HCT116 (cell line): ENCODE measurements around the gene OPALIN. TPM values are rescaled to one million over a fixed set of nuclear protein-coding genes. Genes with fewer than 3 reads are reported as not detected.

ENCODE experiments used
- ATAC-seq: fragments of 200-7000 bp; cut with Tn5 transposase; 2 replicates; pipeline ENCODE4 v1.9.1; 2020; ENCODE audit warnings: mild to moderate bottlenecking, moderate library complexity
- BruUV-seq: library from RNA; stranded (reverse); fragments of 400-500 nt; replicated peaks from 2 replicates; lab custom pipeline; 2021; lab: Mats Ljungman, UMichigan
- CTCF ChIA-PET: fragments of 300-600 bp; sonication (Branson Sonifier 250); formaldehyde crosslinking; loops from one replicate; lab custom pipeline; 2021; ENCODE audit warnings: antibody characterized with exemption; lab: Charles Lee
- POLR2A ChIA-PET: fragments of 300-600, 350-600 bp; sonication (Branson Sonifier 250); formaldehyde crosslinking; loops from one replicate; lab custom pipeline; 2021; ENCODE audit warnings: antibody characterized with exemption; lab: Charles Lee
- RAD21 ChIA-PET, 2 experiments: fragments of 300-600 bp; sonication (Branson Sonifier 250); formaldehyde crosslinking; loops; one replicate each; lab custom pipeline; 2023; ENCODE audit warnings: low total read pairs in 2 of 2; ENCODE audit not compliant: uncharacterized antibody in 2 of 2, unreplicated experiment in 2 of 2, low non-redundant PET in 1 of 2; lab: Charles Lee
- DNase-seq: peaks from one replicate; pipeline ENCODE4 v3.0.0-alpha.2; 2010; ENCODE audit warnings: low read depth, low spot score
- H2AFZ ChIP-seq: fragments of 200-600 bp; shearing (Covaris generic), sonication (generic); 2 replicates; pipeline ENCODE4 v1.6.1; 2017; ENCODE audit warnings: low read depth, mixed run types, mixed read lengths, antibody characterized with exemption, low read length; ENCODE audit not compliant: poor library complexity, severe bottlenecking
- H3K27ac ChIP-seq: 2 replicates; pipeline ENCODE4 v1.5.1; 2012; ENCODE audit warnings: low read depth, low read length
- H3K27me3 ChIP-seq: fragments of 200-600 bp; sonication (generic); 2 replicates; pipeline ENCODE4 v1.6.1; 2016; ENCODE audit warnings: mixed run types, low read length, mixed read lengths; ENCODE audit not compliant: insufficient read depth
- H3K36me3 ChIP-seq, 2 experiments: fragments of 200-500 bp in 1 of 2; fragments of 200-600 bp in 1 of 2; sonication (Bioruptor generic) in 1 of 2; sonication (generic) in 1 of 2; 2 replicates each; pipeline versions ENCODE4 v1.5.1 to v1.6.1; 2014 to 2016; ENCODE audit warnings: low read length in 2 of 2, inconsistent platforms in 1 of 2, mixed read lengths in 1 of 2, mixed run types in 1 of 2; ENCODE audit not compliant: insufficient read depth in 2 of 2, control insufficient read depth in 1 of 2
- H3K4me1 ChIP-seq, 2 experiments: fragments of 200-600 bp in 1 of 2; sonication (generic) in 1 of 2; 2 replicates each; pipeline versions ENCODE4 v1.5.1 to v1.6.1; 2012 to 2017; ENCODE audit warnings: low read length in 2 of 2, inconsistent platforms in 1 of 2, mild to moderate bottlenecking in 1 of 2, mixed read lengths in 1 of 2, mixed run types in 1 of 2, moderate library complexity in 1 of 2; ENCODE audit not compliant: insufficient read depth in 2 of 2, control insufficient read depth in 1 of 2
- H3K4me2 ChIP-seq: fragments of 200-600 bp; sonication (generic); 2 replicates; pipeline ENCODE4 v1.6.1; 2017; ENCODE audit warnings: mixed run types, low read length, mixed read lengths
- H3K4me3 ChIP-seq, 2 experiments: fragments of 200-600 bp in 1 of 2; sonication (generic) in 1 of 2; replicated peaks in 1 of 2; 2 replicates each; pipeline ENCODE4 v1.5.1; 2011 to 2016; ENCODE audit warnings: low read length in 2 of 2, control low read depth in 1 of 2, low read depth in 1 of 2, mild to moderate bottlenecking in 1 of 2, mixed read lengths in 1 of 2, mixed run types in 1 of 2
- H3K79me2 ChIP-seq: fragments of 200-600 bp; sonication (generic); 2 replicates; pipeline ENCODE4 v1.6.1; 2017; ENCODE audit warnings: mild to moderate bottlenecking, mixed run types, low read length, moderate library complexity, mixed read lengths; ENCODE audit not compliant: insufficient read depth
- H3K9ac ChIP-seq: fragments of 200-600 bp; sonication (generic); 2 replicates; pipeline ENCODE4 v1.6.1; 2016; ENCODE audit warnings: low read length, mixed read lengths
- H3K9me2 ChIP-seq: fragments of 200-600 bp; sonication (generic), shearing (Covaris generic); 2 replicates; pipeline ENCODE4 v1.6.1; 2017; ENCODE audit warnings: mixed run types, mild to moderate bottlenecking, moderate library complexity; ENCODE audit not compliant: insufficient read depth
- H3K9me3 ChIP-seq, 2 experiments: fragments of 200-500 bp in 1 of 2; fragments of 200-600 bp in 1 of 2; sonication (Bioruptor generic) in 1 of 2; sonication (generic) in 1 of 2; 2 replicates each; pipeline ENCODE4 v1.6.1; 2014 to 2017; ENCODE audit warnings: low read length in 2 of 2, mixed read lengths in 2 of 2, inconsistent platforms in 1 of 2, low read depth in 1 of 2, mild to moderate bottlenecking in 1 of 2, mixed run types in 1 of 2, moderate library complexity in 1 of 2; ENCODE audit not compliant: control insufficient read depth in 1 of 2, insufficient read depth in 1 of 2
- H4K20me1 ChIP-seq: fragments of 200-600 bp; sonication (generic), shearing (Covaris generic); 2 replicates; pipeline ENCODE4 v1.6.1; 2017; ENCODE audit warnings: mixed run types, mild to moderate bottlenecking, moderate library complexity; ENCODE audit not compliant: insufficient read depth
- ATF3 ChIP-seq: IDR thresholded peaks from 2 replicates; pipeline ENCODE4 v1.6.1; 2012
- CBX3 ChIP-seq: IDR thresholded peaks from 2 replicates; pipeline ENCODE4 v1.6.1; 2012; ENCODE audit warnings: low read depth
- CEBPB ChIP-seq: IDR thresholded peaks from 2 replicates; pipeline ENCODE4 v1.6.1; 2012; ENCODE audit warnings: low read depth
- ELF1 ChIP-seq: IDR thresholded peaks from 2 replicates; pipeline ENCODE4 v1.6.1; 2012; ENCODE audit warnings: low read depth, borderline replicate concordance
- EZH2 ChIP-seq: fragments of 200-600 bp; sonication (generic); IDR thresholded peaks from 2 replicates; pipeline ENCODE4 v1.6.1; 2017; ENCODE audit warnings: antibody characterized with exemption, mixed run types
- EZH2phosphoT487 ChIP-seq: fragments of 200-600 bp; IDR thresholded peaks from 2 replicates; pipeline ENCODE4 v1.6.1; 2018; ENCODE audit warnings: antibody characterized with exemption, borderline replicate concordance
- POLR2A ChIP-seq: IDR thresholded peaks from 2 replicates; pipeline ENCODE4 v1.7.0; 2011; ENCODE audit warnings: borderline replicate concordance; ENCODE audit not compliant: insufficient read depth, insufficient read length; ENCODE audit errors: extremely low read depth
- POLR2AphosphoS5 ChIP-seq: IDR thresholded peaks from 2 replicates; pipeline ENCODE4 v1.6.1; 2011; ENCODE audit warnings: mild to moderate bottlenecking, low read depth, low read length, moderate library complexity
- RAD21 ChIP-seq: IDR thresholded peaks from 2 replicates; pipeline ENCODE4 v1.6.1; 2012; ENCODE audit warnings: low read depth, mild to moderate bottlenecking
- SIN3A ChIP-seq: IDR thresholded peaks from 2 replicates; pipeline ENCODE4 v1.6.1; 2012; ENCODE audit warnings: low read depth
- SP1 ChIP-seq: IDR thresholded peaks from 2 replicates; pipeline ENCODE4 v1.6.1; 2012; ENCODE audit warnings: low read depth
- SRF ChIP-seq: IDR thresholded peaks from 2 replicates; pipeline ENCODE4 v1.6.1; 2012; ENCODE audit warnings: low read depth
- TCF7L2 ChIP-seq: IDR thresholded peaks from 2 replicates; pipeline ENCODE4 v1.7.0; 2011; ENCODE audit warnings: borderline replicate concordance, inconsistent platforms; ENCODE audit not compliant: insufficient read depth, insufficient read length; ENCODE audit errors: extremely low read depth
- YY1 ChIP-seq: IDR thresholded peaks from 2 replicates; pipeline ENCODE4 v1.6.1; 2011; ENCODE audit warnings: low read length, low read depth, moderate library complexity, mild to moderate bottlenecking; ENCODE audit not compliant: insufficient replicate concordance; ENCODE audit errors: extremely low read depth
- ZBTB33 ChIP-seq: IDR thresholded peaks from 2 replicates; pipeline ENCODE4 v1.6.1; 2011; ENCODE audit warnings: mild to moderate bottlenecking, low read length, moderate library complexity; ENCODE audit not compliant: insufficient replicate concordance; ENCODE audit errors: extremely low read depth
- ZFX ChIP-seq: fragments of 450-650 bp; IDR thresholded peaks from 2 replicates; pipeline ENCODE4 v1.6.1; 2017
- ZNF274 ChIP-seq: fragments of 200-500 bp; sonication (Bioruptor generic); IDR thresholded peaks from 2 replicates; pipeline ENCODE4 v1.6.1; 2014; ENCODE audit warnings: mild to moderate bottlenecking, low read depth, low read length, inconsistent platforms
- intact Hi-C: fragments of 100-400 bp; cut with micrococcal nuclease; formaldehyde crosslinking; loops from 2 replicates; pipeline ENCODE4 v1.10.0; 2022
- total RNA-seq: library from RNA; stranded (reverse); gene quantifications from one replicate; pipeline ENCODE4 v1.2.1, GENCODE V29; 2021; ENCODE audit not compliant: unreplicated experiment
- TF ChIP-seq, protein P1 (sequence below): IDR thresholded peaks from 2 replicates; pipeline ENCODE4 v1.6.1; 2012
- TF ChIP-seq, protein P2 (sequence below): IDR thresholded peaks from 2 replicates; pipeline ENCODE4 v1.6.1; 2012; ENCODE audit warnings: low read depth
- TF ChIP-seq, protein P3 (sequence below), 3 experiments: fragments of 200-600 bp in 1 of 3; sonication (generic) in 1 of 3; IDR thresholded peaks in 2 of 3; conservative IDR thresholded peaks in 1 of 3; 2 replicates each; pipeline ENCODE4 v1.5.1; 2012 to 2017; ENCODE audit warnings: low read depth in 2 of 3, low read length in 2 of 3, antibody characterized with exemption in 1 of 3, borderline replicate concordance in 1 of 3, control low read depth in 1 of 3, mild to moderate bottlenecking in 1 of 3, mixed read lengths in 1 of 3, mixed run types in 1 of 3, moderate library complexity in 1 of 3; ENCODE audit not compliant: insufficient read depth in 1 of 3

Gene OPALIN
- total RNA-seq, 1 experiment from 2014 or later: not detected

- Histone ChIP-seq H3K4me1 (no peaks in the 10 kb centered on the region), H3K9ac (no peak overlapping the region), H3K9me3 (no peaks in the 10 kb centered on the region), H3K9me2 (no peaks in the 10 kb centered on the region), H2AFZ (no peak overlapping the region), H4K20me1 (no peaks in the 10 kb centered on the region), H3K27me3 (peaks cover 5% of the 10 kb centered on the region; the same call in 1 of the 2 replicates), H3K4me3 (no peak overlapping the region), H3K36me3 (no peaks in the 10 kb centered on the region), H3K79me2 (no peaks in the 10 kb centered on the region), H3K4me2 (no peak overlapping the region), H3K27ac (no peak overlapping the region)
- intact Hi-C loops: no loop called here
- DNase-seq: no peak
- CTCF ChIA-PET: no interaction called here
- ATAC-seq: no peak
- RAD21 ChIA-PET: no interaction called here
- no TSS peak for BruUV-seq
- POLR2A ChIA-PET: no interaction called here
- TF ChIP-seq TCF7L2: no peak
- no peak for TF ChIP-seq SIN3A
- TF ChIP-seq ZBTB33: no peak
- TF ChIP-seq ELF1: no peak
- TF ChIP-seq CEBPB: no peak
- TF ChIP-seq SRF: no peak
- no peak for TF ChIP-seq POLR2AphosphoS5
- no peak for TF ChIP-seq CBX3
- TF ChIP-seq, protein P1, sequence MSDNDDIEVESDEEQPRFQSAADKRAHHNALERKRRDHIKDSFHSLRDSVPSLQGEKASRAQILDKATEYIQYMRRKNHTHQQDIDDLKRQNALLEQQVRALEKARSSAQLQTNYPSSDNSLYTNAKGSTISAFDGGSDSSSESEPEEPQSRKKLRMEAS: no peak
- no peak for TF ChIP-seq POLR2A
- TF ChIP-seq, protein P2, sequence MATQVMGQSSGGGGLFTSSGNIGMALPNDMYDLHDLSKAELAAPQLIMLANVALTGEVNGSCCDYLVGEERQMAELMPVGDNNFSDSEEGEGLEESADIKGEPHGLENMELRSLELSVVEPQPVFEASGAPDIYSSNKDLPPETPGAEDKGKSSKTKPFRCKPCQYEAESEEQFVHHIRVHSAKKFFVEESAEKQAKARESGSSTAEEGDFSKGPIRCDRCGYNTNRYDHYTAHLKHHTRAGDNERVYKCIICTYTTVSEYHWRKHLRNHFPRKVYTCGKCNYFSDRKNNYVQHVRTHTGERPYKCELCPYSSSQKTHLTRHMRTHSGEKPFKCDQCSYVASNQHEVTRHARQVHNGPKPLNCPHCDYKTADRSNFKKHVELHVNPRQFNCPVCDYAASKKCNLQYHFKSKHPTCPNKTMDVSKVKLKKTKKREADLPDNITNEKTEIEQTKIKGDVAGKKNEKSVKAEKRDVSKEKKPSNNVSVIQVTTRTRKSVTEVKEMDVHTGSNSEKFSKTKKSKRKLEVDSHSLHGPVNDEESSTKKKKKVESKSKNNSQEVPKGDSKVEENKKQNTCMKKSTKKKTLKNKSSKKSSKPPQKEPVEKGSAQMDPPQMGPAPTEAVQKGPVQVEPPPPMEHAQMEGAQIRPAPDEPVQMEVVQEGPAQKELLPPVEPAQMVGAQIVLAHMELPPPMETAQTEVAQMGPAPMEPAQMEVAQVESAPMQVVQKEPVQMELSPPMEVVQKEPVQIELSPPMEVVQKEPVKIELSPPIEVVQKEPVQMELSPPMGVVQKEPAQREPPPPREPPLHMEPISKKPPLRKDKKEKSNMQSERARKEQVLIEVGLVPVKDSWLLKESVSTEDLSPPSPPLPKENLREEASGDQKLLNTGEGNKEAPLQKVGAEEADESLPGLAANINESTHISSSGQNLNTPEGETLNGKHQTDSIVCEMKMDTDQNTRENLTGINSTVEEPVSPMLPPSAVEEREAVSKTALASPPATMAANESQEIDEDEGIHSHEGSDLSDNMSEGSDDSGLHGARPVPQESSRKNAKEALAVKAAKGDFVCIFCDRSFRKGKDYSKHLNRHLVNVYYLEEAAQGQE: no peak
- TF ChIP-seq EZH2phosphoT487: no peak
- TF ChIP-seq, protein P3, sequence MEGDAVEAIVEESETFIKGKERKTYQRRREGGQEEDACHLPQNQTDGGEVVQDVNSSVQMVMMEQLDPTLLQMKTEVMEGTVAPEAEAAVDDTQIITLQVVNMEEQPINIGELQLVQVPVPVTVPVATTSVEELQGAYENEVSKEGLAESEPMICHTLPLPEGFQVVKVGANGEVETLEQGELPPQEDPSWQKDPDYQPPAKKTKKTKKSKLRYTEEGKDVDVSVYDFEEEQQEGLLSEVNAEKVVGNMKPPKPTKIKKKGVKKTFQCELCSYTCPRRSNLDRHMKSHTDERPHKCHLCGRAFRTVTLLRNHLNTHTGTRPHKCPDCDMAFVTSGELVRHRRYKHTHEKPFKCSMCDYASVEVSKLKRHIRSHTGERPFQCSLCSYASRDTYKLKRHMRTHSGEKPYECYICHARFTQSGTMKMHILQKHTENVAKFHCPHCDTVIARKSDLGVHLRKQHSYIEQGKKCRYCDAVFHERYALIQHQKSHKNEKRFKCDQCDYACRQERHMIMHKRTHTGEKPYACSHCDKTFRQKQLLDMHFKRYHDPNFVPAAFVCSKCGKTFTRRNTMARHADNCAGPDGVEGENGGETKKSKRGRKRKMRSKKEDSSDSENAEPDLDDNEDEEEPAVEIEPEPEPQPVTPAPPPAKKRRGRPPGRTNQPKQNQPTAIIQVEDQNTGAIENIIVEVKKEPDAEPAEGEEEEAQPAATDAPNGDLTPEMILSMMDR (IDR thresholded peaks at IDR 0.05 in 2 of 3, conservative IDR thresholded peaks at IDR 0.05 in 1 of 3; ENCODE audit: borderline replicate concordance in 1 of 3, insufficient read depth in 1 of 3, low read depth in 2 of 3, low read length in 2 of 3): no peak
- no peak for TF ChIP-seq YY1
- no peak for TF ChIP-seq SP1
- TF ChIP-seq RAD21: no peak
- TF ChIP-seq ZFX: no peak
- TF ChIP-seq ZNF274: no peak
- no peak for TF ChIP-seq EZH2
- TF ChIP-seq ATF3: no peak
Observed at GRCh38 chr10:96327462-96327861, 31.3 kb downstream of the OPALIN start.
